Measurements from ENCODE around the gene CACNA2D2. TPM values are rescaled to one million over a fixed set of nuclear protein-coding genes. Genes with fewer than 3 reads are reported as not detected.

CACNA2D2 gene
- total and polyA plus RNA-seq, 2 of the 8 experiments (the other 6 are each of a cell fraction or from before 2014, with no cell fraction given), result 14.1 to 25.0 TPM

GRCh38 chr3:50435371-50436113, 67.9 kb downstream of the CACNA2D2 start (continued):
- no peak for TF ChIP-seq TBP (IDR thresholded peaks at IDR 0.05; ENCODE audit: low read depth, low read length)
- no peak for TF ChIP-seq MAFK (IDR thresholded peaks at IDR 0.05; ENCODE audit: low read depth, low read length)

All from H1 (cell line).